Measurements from ENCODE around the gene GTPBP8. TPM values are rescaled to one million over a fixed set of nuclear protein-coding genes. Genes with fewer than 3 reads are reported as not detected.
A peak's percentile ranks its signal among the peaks of the same experiment; 100 is the strongest.
"Not testable (repeated sequence)": the region's sequence is repeated elsewhere in the genome, so short reads cannot be mapped to it uniquely, and the experiment has no call there.

The GTPBP8 gene
- total RNA-seq, 1 donor from 2014 or later, result 18.1 TPM

DNA sequence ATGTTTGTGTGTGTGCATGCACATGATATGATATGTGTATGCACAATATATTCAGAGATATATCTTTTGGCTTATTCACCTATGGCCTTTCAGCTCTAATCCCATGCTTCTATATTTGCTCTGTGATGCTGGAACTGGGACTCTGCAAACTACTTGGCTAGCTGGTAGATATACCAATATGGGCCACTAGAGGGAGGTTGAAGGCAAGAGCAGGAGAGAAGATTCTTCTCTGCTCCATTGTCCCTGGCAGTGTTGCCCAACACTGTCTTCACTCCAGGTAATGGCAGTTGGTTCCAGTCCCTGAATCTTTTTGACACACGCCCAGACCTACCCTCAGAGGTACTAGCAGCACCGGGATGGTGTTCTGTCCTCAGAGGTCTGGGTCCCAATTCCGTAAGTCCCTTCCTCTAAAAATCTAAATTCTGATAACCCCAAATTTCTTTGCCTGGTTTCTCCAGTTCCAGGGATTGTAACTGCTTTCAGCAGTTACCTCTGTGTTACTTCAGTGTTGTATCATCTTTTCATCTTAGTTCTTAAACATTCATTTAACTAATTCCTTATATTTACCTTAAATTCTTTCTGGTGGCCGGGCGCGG is 44.7 kb downstream of the GTPBP8 start:
- DNase-seq (no peak), ATAC-seq (ENCODE audit: low read depth) (peak; percentile 88)
- Mint-ChIP-seq H3K9me3 (no peaks in the 10 kb centered on the region), H3K27ac (no peak overlapping the region), H3K36me3 (ENCODE audit: low read depth) (no peaks in the 10 kb centered on the region), H3K4me3 (no peak overlapping the region), H3K4me1 (no peaks in the 10 kb centered on the region), H3K27me3 (no peaks in the 10 kb centered on the region)
- intact Hi-C loops (cut with micrococcal nuclease), result loop anchor here (1.0 kb wide), 2 partner anchors 301 to 392 kb away; no protein-coding TSS in a partner anchor
- ChIA-PET CTCF (interaction anchor here (0.8 to 4.6 kb wide), 11 partner anchors 9 to 453 kb away, joined by 3 to 43 read pairs (median 4); no protein-coding TSS in a partner anchor), POLR2A (no interaction called here)
- TF ChIP-seq, protein P1, sequence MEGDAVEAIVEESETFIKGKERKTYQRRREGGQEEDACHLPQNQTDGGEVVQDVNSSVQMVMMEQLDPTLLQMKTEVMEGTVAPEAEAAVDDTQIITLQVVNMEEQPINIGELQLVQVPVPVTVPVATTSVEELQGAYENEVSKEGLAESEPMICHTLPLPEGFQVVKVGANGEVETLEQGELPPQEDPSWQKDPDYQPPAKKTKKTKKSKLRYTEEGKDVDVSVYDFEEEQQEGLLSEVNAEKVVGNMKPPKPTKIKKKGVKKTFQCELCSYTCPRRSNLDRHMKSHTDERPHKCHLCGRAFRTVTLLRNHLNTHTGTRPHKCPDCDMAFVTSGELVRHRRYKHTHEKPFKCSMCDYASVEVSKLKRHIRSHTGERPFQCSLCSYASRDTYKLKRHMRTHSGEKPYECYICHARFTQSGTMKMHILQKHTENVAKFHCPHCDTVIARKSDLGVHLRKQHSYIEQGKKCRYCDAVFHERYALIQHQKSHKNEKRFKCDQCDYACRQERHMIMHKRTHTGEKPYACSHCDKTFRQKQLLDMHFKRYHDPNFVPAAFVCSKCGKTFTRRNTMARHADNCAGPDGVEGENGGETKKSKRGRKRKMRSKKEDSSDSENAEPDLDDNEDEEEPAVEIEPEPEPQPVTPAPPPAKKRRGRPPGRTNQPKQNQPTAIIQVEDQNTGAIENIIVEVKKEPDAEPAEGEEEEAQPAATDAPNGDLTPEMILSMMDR (IDR thresholded peaks at IDR 0.05), result no peak

DNA sequence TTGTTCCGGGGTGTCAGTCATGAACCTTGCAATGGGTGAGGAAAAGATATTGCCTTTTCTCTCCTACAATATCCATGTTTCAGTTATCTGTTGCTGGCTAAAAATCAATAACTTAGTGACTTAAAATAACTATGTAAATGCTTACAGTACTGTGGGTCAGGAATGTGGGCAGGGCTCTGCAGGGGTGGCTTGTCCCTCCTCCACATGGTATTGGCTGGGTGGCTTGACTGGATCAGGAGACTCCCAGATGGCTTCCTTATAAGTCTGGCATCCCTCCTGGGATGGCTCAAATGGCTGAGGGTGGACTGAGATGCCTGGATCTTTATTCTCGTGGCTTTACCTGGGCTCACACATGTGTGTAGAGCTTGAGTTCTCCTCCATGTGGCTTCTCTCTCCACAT is 47.5 kb downstream of the GTPBP8 start:
- Mint-ChIP-seq H3K36me3 (ENCODE audit: low read depth) (no peaks in the 10 kb centered on the region), H3K27ac (no peak overlapping the region), H3K4me3 (no peak overlapping the region), H3K27me3 (no peaks in the 10 kb centered on the region), H3K4me1 (no peaks in the 10 kb centered on the region), H3K9me3 (no peaks in the 10 kb centered on the region)
- ATAC-seq (ENCODE audit: low read depth) (no peak), DNase-seq (no peak)
- ChIA-PET CTCF (no interaction called here), POLR2A (no interaction called here)
- TF ChIP-seq, protein P1 (IDR thresholded peaks at IDR 0.05), result no peak
- intact Hi-C loops (cut with micrococcal nuclease), result no loop called here

DNA sequence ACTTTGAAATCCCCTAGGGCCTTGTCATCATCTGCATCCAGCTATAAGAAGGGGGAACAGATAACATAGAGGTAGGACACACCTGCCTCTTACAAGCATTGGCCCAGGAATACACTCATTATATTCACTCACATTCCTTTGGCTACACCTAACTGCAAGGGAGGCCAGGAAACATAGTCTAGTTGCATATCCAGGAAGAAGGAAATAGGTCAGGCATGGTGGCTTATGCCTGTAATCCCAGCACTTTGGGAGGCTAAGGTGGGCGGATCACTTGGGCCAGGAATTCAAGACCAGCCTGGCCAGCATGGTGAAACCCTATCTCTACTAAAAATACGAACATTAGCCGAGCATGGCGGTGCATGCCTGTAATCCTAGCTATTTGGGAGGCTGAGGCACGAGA is 48.8 kb downstream of the GTPBP8 start:
- no peak for ATAC-seq (ENCODE audit: low read depth)
- DNase-seq, result no peak
- H3K27me3 Mint-ChIP-seq, result no peaks in the 10 kb centered on the region
- H3K4me1 Mint-ChIP-seq, result no peaks in the 10 kb centered on the region
- H3K4me3 Mint-ChIP-seq, result no peak overlapping the region
- POLR2A ChIA-PET, result no interaction called here
- no peaks in the 10 kb centered on the region for H3K36me3 Mint-ChIP-seq (ENCODE audit: low read depth)
- intact Hi-C loops (cut with micrococcal nuclease), result no loop called here
- H3K27ac Mint-ChIP-seq, result no peak overlapping the region
- TF ChIP-seq, protein P1 (IDR thresholded peaks at IDR 0.05), result no peak
- CTCF ChIA-PET, result no interaction called here
- H3K9me3 Mint-ChIP-seq, result no peaks in the 10 kb centered on the region

DNA sequence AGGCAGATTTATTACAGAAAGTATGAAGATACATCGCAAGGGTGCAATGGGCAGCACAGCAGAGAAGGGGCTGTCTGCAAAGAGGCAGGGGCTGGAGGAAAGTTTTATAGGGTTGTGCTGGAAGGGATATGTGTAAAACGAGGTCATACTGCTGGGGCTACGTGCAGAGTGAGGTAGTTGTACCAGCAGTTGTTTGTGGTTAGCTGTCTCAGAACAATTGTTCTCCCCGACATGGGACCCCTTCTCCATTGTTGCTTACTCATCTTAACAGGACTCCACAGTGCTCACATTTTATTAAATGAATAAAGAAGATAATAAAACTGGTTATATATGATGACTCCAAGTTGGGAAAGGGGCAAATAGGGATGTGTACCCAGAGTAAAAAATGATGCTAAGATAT is 49.4 kb downstream of the GTPBP8 start:
- H3K36me3 Mint-ChIP-seq (ENCODE audit: low read depth), result peaks cover 1% of the 10 kb centered on the region

DNA sequence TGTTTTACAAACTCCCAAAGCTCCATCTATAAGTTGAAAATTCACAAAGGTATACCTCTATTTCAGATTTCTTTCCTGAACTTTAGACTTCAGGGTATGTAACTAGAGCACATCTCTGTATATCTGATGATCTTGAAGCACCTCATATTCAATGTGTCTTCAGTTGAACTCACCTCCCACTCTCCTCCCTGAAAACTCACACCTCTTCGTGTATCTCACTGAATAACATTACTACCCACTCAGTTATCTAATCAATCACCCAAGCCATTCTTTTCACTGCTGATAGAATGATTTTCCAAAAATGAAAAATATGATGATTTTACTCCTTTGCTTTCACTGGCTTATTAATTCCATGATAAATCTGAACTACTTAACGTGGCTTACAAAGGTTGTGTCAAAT is 52.9 kb downstream of the GTPBP8 start:
- ATAC-seq (ENCODE audit: low read depth) (no peak), DNase-seq (no peak)
- Mint-ChIP-seq H3K36me3 (ENCODE audit: low read depth) (peaks cover 4% of the 10 kb centered on the region), H3K4me3 (no peak overlapping the region), H3K27ac (no peak overlapping the region), H3K27me3 (no peaks in the 10 kb centered on the region), H3K9me3 (peaks cover 2% of the 10 kb centered on the region), H3K4me1 (no peaks in the 10 kb centered on the region)
- TF ChIP-seq, protein P1 (IDR thresholded peaks at IDR 0.05), result no peak
- intact Hi-C loops (cut with micrococcal nuclease), result no loop called here
- ChIA-PET CTCF (interaction anchor here (1.0 to 2.2 kb wide), 3 partner anchors 9 to 309 kb away, joined by 3 to 6 read pairs (median 4); no protein-coding TSS in a partner anchor), POLR2A (no interaction called here)

More for the DNA sequence above, 49.4 kb downstream of the GTPBP8 start:
- Mint-ChIP-seq H3K27me3 (no peaks in the 10 kb centered on the region), H3K27ac (no peak overlapping the region), H3K9me3 (peaks cover under 1% of the 10 kb centered on the region), H3K4me3 (no peak overlapping the region), H3K4me1 (no peaks in the 10 kb centered on the region)
- intact Hi-C loops (cut with micrococcal nuclease), result no loop called here
- ChIA-PET POLR2A (no interaction called here), CTCF (no interaction called here)
- DNase-seq, result no peak
- ATAC-seq (ENCODE audit: low read depth), result no peak
- TF ChIP-seq, protein P1 (IDR thresholded peaks at IDR 0.05), result no peak

DNA sequence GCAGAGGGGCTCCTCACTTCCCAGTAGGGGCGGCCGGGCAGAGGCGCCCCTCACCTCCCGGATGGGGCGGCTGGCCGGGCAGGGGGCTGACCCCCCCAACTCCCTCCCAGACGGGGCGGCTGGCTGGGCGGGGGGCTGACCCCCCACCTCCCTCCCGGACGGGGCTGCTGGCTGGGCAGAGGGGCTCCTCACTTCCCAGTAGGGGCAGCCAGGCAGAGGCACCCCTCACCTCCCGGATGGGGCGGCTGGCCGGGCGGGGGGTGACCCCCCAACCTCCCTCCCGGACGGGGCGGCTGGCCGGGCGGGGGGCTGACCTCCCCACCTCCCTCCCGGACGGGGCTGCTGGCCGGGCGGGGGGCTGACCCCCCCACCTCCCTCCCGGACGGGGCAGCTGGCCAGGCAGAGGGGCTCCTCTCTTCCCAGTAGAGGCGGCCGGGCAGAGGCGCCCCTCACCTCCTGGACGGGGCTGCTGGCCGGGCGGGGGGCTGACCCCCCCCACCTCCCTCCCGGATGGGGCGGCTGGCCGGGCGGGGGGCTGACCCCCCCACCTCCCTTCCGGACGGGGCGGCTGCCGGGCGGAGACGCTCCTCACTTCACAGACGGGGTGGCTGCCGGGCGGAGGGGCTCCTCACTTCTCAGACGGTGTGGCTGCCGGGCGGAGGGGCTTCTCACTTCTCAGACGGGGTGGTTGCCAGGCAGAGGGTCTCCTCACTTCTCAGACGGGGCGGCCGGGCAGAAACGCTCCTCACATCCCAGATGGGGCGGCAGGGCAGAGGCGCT is 55.6 kb downstream of the GTPBP8 start:
- H3K9me3 Mint-ChIP-seq; DNase-seq; H3K27ac Mint-ChIP-seq; POLR2A ChIA-PET; H3K4me1 Mint-ChIP-seq; intact Hi-C loops (cut with micrococcal nuclease); H3K36me3 Mint-ChIP-seq (ENCODE audit: low read depth); H3K27me3 Mint-ChIP-seq; ATAC-seq (ENCODE audit: low read depth); CTCF ChIA-PET; H3K4me3 Mint-ChIP-seq: not testable (repeated sequence)
